Mesenchymal stem cell (in vitro differentiated cells and primary cell): ENCODE data around the gene ZDHHC18.

ENCODE experiments used
- DNase-seq: peaks from one replicate; pipeline ENCODE4 v3.0.0-alpha.2; 2013
- H2AFZ ChIP-seq: one replicate; pipeline ENCODE4 v1.6.1; 2013; ENCODE audit warnings: low read depth, mild to moderate bottlenecking, control low read depth, inconsistent platforms, low read length, moderate library complexity
- H2AK5ac ChIP-seq: 2 replicates; pipeline ENCODE4 v1.6.1; 2013; ENCODE audit warnings: low read length, moderate library complexity, mild to moderate bottlenecking, inconsistent platforms; ENCODE audit not compliant: severe bottlenecking
- H2BK120ac ChIP-seq: one replicate; pipeline ENCODE4 v1.6.1; 2013; ENCODE audit warnings: low read depth, mild to moderate bottlenecking, inconsistent platforms, low read length, moderate library complexity
- H2BK12ac ChIP-seq, 2 experiments: one replicate each; pipeline ENCODE4 v1.6.1; 2013; ENCODE audit warnings: inconsistent platforms in 2 of 2, low read length in 2 of 2, mild to moderate bottlenecking in 2 of 2, moderate library complexity in 2 of 2, control low read depth in 1 of 2
- H2BK15ac ChIP-seq: one replicate; pipeline ENCODE4 v1.6.1; 2013; ENCODE audit warnings: mild to moderate bottlenecking, low read depth, inconsistent platforms; ENCODE audit not compliant: poor library complexity, severe bottlenecking
- H2BK5ac ChIP-seq: 2 replicates; pipeline ENCODE4 v1.6.1; 2013; ENCODE audit warnings: low read depth, mild to moderate bottlenecking, low read length, control low read depth, inconsistent platforms; ENCODE audit not compliant: poor library complexity, severe bottlenecking
- H3K14ac ChIP-seq, 2 experiments: one replicate each; pipeline ENCODE4 v1.6.1; 2013; ENCODE audit warnings: inconsistent platforms in 2 of 2, low read length in 2 of 2, control low read depth in 1 of 2, mild to moderate bottlenecking in 1 of 2, moderate library complexity in 1 of 2
- H3K18ac ChIP-seq, 2 experiments: one replicate each; pipeline ENCODE4 v1.6.1; 2013; ENCODE audit warnings: inconsistent platforms in 2 of 2, low read length in 2 of 2, control low read depth in 1 of 2, low read depth in 1 of 2, mild to moderate bottlenecking in 1 of 2
- H3K23ac ChIP-seq, 2 experiments: one replicate each; pipeline ENCODE4 v1.6.1; 2013; ENCODE audit warnings: inconsistent platforms in 2 of 2, low read length in 2 of 2, mild to moderate bottlenecking in 2 of 2, moderate library complexity in 2 of 2, control low read depth in 1 of 2
- H3K27ac ChIP-seq: 2 replicates; pipeline ENCODE4 v1.5.1; 2013; ENCODE audit warnings: mild to moderate bottlenecking, moderate library complexity, low read length, control low read depth, inconsistent platforms; ENCODE audit not compliant: poor library complexity, severe bottlenecking
- H3K27me3 ChIP-seq, 2 experiments: 2 replicates each; pipeline versions ENCODE4 v1.6.1 to v1.7.0; 2013; ENCODE audit warnings: low read length in 2 of 2, mild to moderate bottlenecking in 2 of 2, moderate library complexity in 2 of 2, control low read depth in 1 of 2, inconsistent platforms in 1 of 2; ENCODE audit not compliant: control insufficient read depth in 1 of 2, insufficient read depth in 1 of 2
- H3K36me3 ChIP-seq, 2 experiments: 2 replicates each; pipeline versions ENCODE4 v1.6.1 to v1.7.0; 2013; ENCODE audit warnings: low read length in 2 of 2, control low read depth in 1 of 2, inconsistent platforms in 1 of 2, low read depth in 1 of 2, mild to moderate bottlenecking in 1 of 2; ENCODE audit not compliant: insufficient read depth in 2 of 2, control insufficient read depth in 1 of 2
- H3K4ac ChIP-seq, 2 experiments: one replicate each; pipeline ENCODE4 v1.6.1; 2013; ENCODE audit warnings: inconsistent platforms in 2 of 2, low read length in 2 of 2, mild to moderate bottlenecking in 2 of 2, moderate library complexity in 2 of 2, control low read depth in 1 of 2, low read depth in 1 of 2
- H3K4me1 ChIP-seq: 2 replicates; pipeline ENCODE4 v1.6.1; 2013; ENCODE audit warnings: low read depth, low read length, control low read depth; ENCODE audit not compliant: control insufficient read depth, insufficient read depth
- H3K4me2 ChIP-seq: 2 replicates; pipeline ENCODE4 v1.6.1; 2013; ENCODE audit warnings: low read length, mild to moderate bottlenecking, inconsistent platforms; ENCODE audit not compliant: poor library complexity, severe bottlenecking
- H3K4me3 ChIP-seq, 2 experiments: 2 replicates each; pipeline versions ENCODE4 v1.5.1 to v1.7.0; 2013; ENCODE audit warnings: low read length in 2 of 2, mild to moderate bottlenecking in 2 of 2, control low read depth in 1 of 2, low read depth in 1 of 2; ENCODE audit not compliant: insufficient read depth in 1 of 2
- H3K79me1 ChIP-seq: replicated peaks from 2 replicates; pipeline ENCODE4 v1.6.1; 2013; ENCODE audit warnings: mild to moderate bottlenecking, control low read depth, low read length, inconsistent platforms; ENCODE audit not compliant: poor library complexity, severe bottlenecking
- H3K9ac ChIP-seq: 2 replicates; pipeline ENCODE4 v1.7.0; 2013; ENCODE audit warnings: mild to moderate bottlenecking, low read length, moderate library complexity
- H3K9me3 ChIP-seq: 2 replicates; pipeline ENCODE4 v1.7.0; 2013; ENCODE audit warnings: mild to moderate bottlenecking, low read length; ENCODE audit not compliant: control insufficient read depth
- H4K8ac ChIP-seq: one replicate; pipeline ENCODE4 v1.6.1; 2013; ENCODE audit warnings: inconsistent platforms, mild to moderate bottlenecking, low read length, moderate library complexity
- H4K91ac ChIP-seq: one replicate; pipeline ENCODE4 v1.6.1; 2013; ENCODE audit warnings: mild to moderate bottlenecking, low read length, inconsistent platforms
- WGBS: methylation state at CpG from one replicate; pipeline ENCODE4 v1.1.7; 2013; ENCODE audit warnings: mixed read lengths; 5-methylcytosine and 5-hydroxymethylcytosine counted together

Gene ZDHHC18

GRCh38 chr1:26820784-26821269 lies 5.7 kb upstream of the ZDHHC18 start:
- no peak overlapping the region for H2BK5ac ChIP-seq
- no peaks in the 10 kb centered on the region for H3K79me1 ChIP-seq
- no peak overlapping the region for H3K4ac ChIP-seq
- no peak overlapping the region for H3K14ac ChIP-seq
- H3K18ac ChIP-seq = no peak overlapping the region
- H2BK15ac ChIP-seq = no peak overlapping the region
- H2AFZ ChIP-seq = no peak overlapping the region
- H2BK12ac ChIP-seq = no peak overlapping the region
- no peak overlapping the region for H4K8ac ChIP-seq
- no peaks in the 10 kb centered on the region for H3K27me3 ChIP-seq
- H3K36me3 ChIP-seq = no peaks in the 10 kb centered on the region
- H3K27ac ChIP-seq = no peak overlapping the region
- peaks cover 3% of the 10 kb centered on the region for H3K4me1 ChIP-seq
- WGBS = 98% methylated on average over 4 of the region's 4 CpGs
- no peak for DNase-seq
- H3K4me2 ChIP-seq = no peak overlapping the region
- H3K9ac ChIP-seq = no peak overlapping the region
- H4K91ac ChIP-seq = no peak overlapping the region
- no peak overlapping the region for H2AK5ac ChIP-seq
- H3K9me3 ChIP-seq = no peaks in the 10 kb centered on the region
- H3K4me3 ChIP-seq = no peak overlapping the region
- H3K23ac ChIP-seq = no peak overlapping the region
- H2BK120ac ChIP-seq = no peak overlapping the region

GRCh38 chr1:26822737-26823395 lies 3.6 kb upstream of the ZDHHC18 start:
- H2BK120ac ChIP-seq = no peak overlapping the region
- no peak overlapping the region for H2AFZ ChIP-seq
- H2BK5ac ChIP-seq = no peak overlapping the region
- H3K27ac ChIP-seq = no peak overlapping the region
- H3K23ac ChIP-seq = no peak overlapping the region
- H3K4me3 ChIP-seq = no peak overlapping the region
- H3K27me3 ChIP-seq = no peaks in the 10 kb centered on the region
- WGBS = 97% methylated on average over 3 of the region's 4 CpGs
- H3K36me3 ChIP-seq = no peaks in the 10 kb centered on the region
- no peak overlapping the region for H2AK5ac ChIP-seq
- H2BK15ac ChIP-seq = no peak overlapping the region
- H3K18ac ChIP-seq = no peak overlapping the region
- peaks cover 12% of the 10 kb centered on the region for H3K4me1 ChIP-seq
- H3K4me2 ChIP-seq = no peak overlapping the region
- no peak overlapping the region for H2BK12ac ChIP-seq
- H4K8ac ChIP-seq = no peak overlapping the region
- no peak overlapping the region for H3K4ac ChIP-seq
- H3K14ac ChIP-seq = no peak overlapping the region
- H4K91ac ChIP-seq = no peak overlapping the region
- DNase-seq = no peak
- H3K9ac ChIP-seq = no peak overlapping the region
- H3K9me3 ChIP-seq = no peaks in the 10 kb centered on the region
- peaks cover 5% of the 10 kb centered on the region for H3K79me1 ChIP-seq

GRCh38 chr1:26824731-26825130 lies 1.8 kb upstream of the ZDHHC18 start:
- no peak overlapping the region for H3K4ac ChIP-seq

GRCh38 chr1:26827106-26827604 lies 667 bp downstream of the ZDHHC18 start:
- H2AK5ac ChIP-seq = no peak overlapping the region
- H3K14ac ChIP-seq = peak overlapping the region; percentile 87 to 89
- no peak for DNase-seq
- H3K27me3 ChIP-seq = no peaks in the 10 kb centered on the region
- H3K9ac ChIP-seq = peak overlapping the region; percentile 84
- H3K4me2 ChIP-seq = peak overlapping the region; percentile 97
- H4K8ac ChIP-seq = no peak overlapping the region
- H2BK5ac ChIP-seq = no peak overlapping the region
- H3K4me3 ChIP-seq = peak overlapping the region; percentile 81 to 85
- peak overlapping the region in 1 of 2 experiments; percentile 56 for H2BK12ac ChIP-seq
- H3K27ac ChIP-seq = no peak overlapping the region
- peak overlapping the region; percentile 83 for H2BK15ac ChIP-seq
- 10% methylated on average over 17 of the region's 17 CpGs for WGBS
- H3K4me1 ChIP-seq = peaks cover 25% of the 10 kb centered on the region
- peak overlapping the region; percentile 1 for H2BK120ac ChIP-seq
- H3K23ac ChIP-seq = peak overlapping the region in 1 of 2 experiments; percentile 84
- H3K4ac ChIP-seq = peak overlapping the region; percentile 32 to 81
- peak overlapping the region; percentile 65 for H4K91ac ChIP-seq
- H3K9me3 ChIP-seq = no peaks in the 10 kb centered on the region
- H3K18ac ChIP-seq = peak overlapping the region; percentile 6 to 49
- peaks cover 22% of the 10 kb centered on the region for H3K79me1 ChIP-seq
- H2AFZ ChIP-seq = no peak overlapping the region
- H3K36me3 ChIP-seq = peaks cover 7 to 9% of the 10 kb centered on the region in 2 experiments

More at GRCh38 chr1:26824731-26825130, 1.8 kb upstream of the ZDHHC18 start:
- DNase-seq = no peak
- Histone ChIP-seq H3K14ac (no peak overlapping the region), H2BK120ac (no peak overlapping the region), H3K4me3 (no peak overlapping the region), H3K79me1 (peaks cover 8% of the 10 kb centered on the region), H2BK12ac (no peak overlapping the region), H2BK15ac (no peak overlapping the region), H3K4me1 (peaks cover 22% of the 10 kb centered on the region), H3K9ac (no peak overlapping the region), H2AK5ac (no peak overlapping the region), H3K23ac (no peak overlapping the region), H3K36me3 (peaks cover 0 to 5% of the 10 kb centered on the region in 2 experiments), H3K27me3 (no peaks in the 10 kb centered on the region), H3K27ac (no peak overlapping the region), H3K18ac (no peak overlapping the region), H3K4me2 (no peak overlapping the region), H4K8ac (no peak overlapping the region), H2AFZ (no peak overlapping the region), H4K91ac (no peak overlapping the region), H3K9me3 (no peaks in the 10 kb centered on the region), H2BK5ac (no peak overlapping the region)
- WGBS = 95% methylated on average over 3 of the region's 3 CpGs
